SU-DHL-6 (cell line): Measurements from ENCODE around the gene AGBL3.

Experiments
- H2AFZ ChIP-seq: fragments of 200-600 bp; sonication (generic); 2 replicates; pipeline ENCODE4 v1.6.1; 2014; ENCODE audit warnings: low read depth, mild to moderate bottlenecking, moderate library complexity, mixed read lengths, antibody characterized with exemption, low read length; ENCODE audit not compliant: severe bottlenecking
- H3F3A ChIP-seq: fragments of 200-600 bp; shearing (Covaris generic); 2 replicates; pipeline ENCODE4 v1.6.0; 2016; ENCODE audit warnings: antibody characterized with exemption, mild to moderate bottlenecking; ENCODE audit not compliant: insufficient read depth
- H3K27ac ChIP-seq: fragments of 200-600 bp; sonication (generic); 2 replicates; pipeline ENCODE4 v1.5.1; 2016; ENCODE audit warnings: low read depth, mild to moderate bottlenecking, low read length, moderate library complexity, mixed read lengths
- H3K27me3 ChIP-seq: fragments of 200-600 bp; sonication (generic), shearing (Covaris generic); 2 replicates; pipeline ENCODE4 v1.6.0; 2014; ENCODE audit warnings: mild to moderate bottlenecking, low read length
- H3K36me3 ChIP-seq: fragments of 200-600 bp; sonication (generic); 2 replicates; pipeline ENCODE4 v1.6.1; 2014; ENCODE audit warnings: mild to moderate bottlenecking, low read length, mixed read lengths
- H3K4me2 ChIP-seq: fragments of 300-600, 200-600 bp; shearing (Covaris generic), sonication (generic); 2 replicates; pipeline ENCODE4 v1.6.0; 2014; ENCODE audit warnings: low read length, low read depth, mild to moderate bottlenecking; ENCODE audit not compliant: poor library complexity, severe bottlenecking
- H3K4me3 ChIP-seq: fragments of 200-600 bp; sonication (generic); 2 replicates; pipeline ENCODE4 v1.5.1; 2014; ENCODE audit warnings: antibody characterized with exemption, low read length, mild to moderate bottlenecking, mixed read lengths; ENCODE audit not compliant: insufficient read depth, poor library complexity, severe bottlenecking
- H3K79me2 ChIP-seq: fragments of 200-600 bp; sonication (generic); 2 replicates; pipeline ENCODE4 v1.6.1; 2014; ENCODE audit warnings: mild to moderate bottlenecking, low read length, moderate library complexity; ENCODE audit not compliant: insufficient read depth
- H3K9ac ChIP-seq: fragments of 200-600 bp; sonication (generic); 2 replicates; pipeline ENCODE4 v1.7.0; 2014; ENCODE audit warnings: mild to moderate bottlenecking, low read length
- H3K9me2 ChIP-seq: fragments of 200-600 bp; sonication (generic); replicated peaks from 2 replicates; pipeline ENCODE4 v1.6.1; 2014; ENCODE audit warnings: low read length; ENCODE audit not compliant: insufficient read depth
- H3K9me3 ChIP-seq: fragments of 200-600 bp; sonication (generic); 2 replicates; pipeline ENCODE4 v1.6.1; 2014; ENCODE audit warnings: low read length, mixed read lengths; ENCODE audit not compliant: insufficient read depth
- H4K20me1 ChIP-seq: fragments of 200-600 bp; sonication (generic); 2 replicates; pipeline ENCODE4 v1.6.1; 2014; ENCODE audit warnings: low read depth, mild to moderate bottlenecking, antibody characterized with exemption, low read length, moderate library complexity, mixed read lengths
- EZH2phosphoT487 ChIP-seq: fragments of 200-600 bp; sonication (generic), shearing (Covaris generic); conservative IDR thresholded peaks from 2 replicates; pipeline ENCODE4 v1.6.1; 2018; ENCODE audit warnings: mild to moderate bottlenecking, antibody characterized with exemption, low read length, moderate library complexity, mixed read lengths
- TF ChIP-seq, protein P1 (sequence below): fragments of 200-600 bp; sonication (generic); IDR thresholded peaks from one replicate; pipeline ENCODE4 v1.5.1; 2017; ENCODE audit warnings: antibody characterized with exemption, mild to moderate bottlenecking, low read length, moderate library complexity; ENCODE audit not compliant: insufficient read depth, poor library complexity, severe bottlenecking

AGBL3 gene

DNA sequence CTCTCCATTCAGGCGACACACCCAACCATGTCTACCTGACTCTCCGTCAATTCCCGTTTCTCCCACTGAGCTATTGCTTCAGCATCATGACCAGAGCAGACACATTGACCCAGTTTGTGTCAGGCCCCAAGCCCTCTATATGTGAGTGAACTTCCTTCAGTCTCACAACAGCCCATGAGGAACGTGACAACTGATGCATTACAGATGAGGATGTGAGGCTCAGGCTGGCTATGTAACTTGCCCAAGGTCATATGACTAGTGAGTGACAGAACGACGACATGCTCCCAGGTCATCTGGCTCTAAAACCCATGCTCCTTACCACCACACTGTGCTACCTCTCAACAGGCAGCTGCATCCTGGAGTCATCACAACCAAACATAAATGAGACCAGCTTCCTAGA is 165.2 kb downstream of the AGBL3 start:
- H3K36me3 ChIP-seq: no peaks in the 10 kb centered on the region
- no peak overlapping the region for H3K4me3 ChIP-seq
- H3K9me3 ChIP-seq: no peaks in the 10 kb centered on the region
- no peaks in the 10 kb centered on the region for H3F3A ChIP-seq
- H2AFZ ChIP-seq: no peak overlapping the region
- H3K9ac ChIP-seq: no peak overlapping the region
- no peak for TF ChIP-seq EZH2phosphoT487
- TF ChIP-seq, protein P1, sequence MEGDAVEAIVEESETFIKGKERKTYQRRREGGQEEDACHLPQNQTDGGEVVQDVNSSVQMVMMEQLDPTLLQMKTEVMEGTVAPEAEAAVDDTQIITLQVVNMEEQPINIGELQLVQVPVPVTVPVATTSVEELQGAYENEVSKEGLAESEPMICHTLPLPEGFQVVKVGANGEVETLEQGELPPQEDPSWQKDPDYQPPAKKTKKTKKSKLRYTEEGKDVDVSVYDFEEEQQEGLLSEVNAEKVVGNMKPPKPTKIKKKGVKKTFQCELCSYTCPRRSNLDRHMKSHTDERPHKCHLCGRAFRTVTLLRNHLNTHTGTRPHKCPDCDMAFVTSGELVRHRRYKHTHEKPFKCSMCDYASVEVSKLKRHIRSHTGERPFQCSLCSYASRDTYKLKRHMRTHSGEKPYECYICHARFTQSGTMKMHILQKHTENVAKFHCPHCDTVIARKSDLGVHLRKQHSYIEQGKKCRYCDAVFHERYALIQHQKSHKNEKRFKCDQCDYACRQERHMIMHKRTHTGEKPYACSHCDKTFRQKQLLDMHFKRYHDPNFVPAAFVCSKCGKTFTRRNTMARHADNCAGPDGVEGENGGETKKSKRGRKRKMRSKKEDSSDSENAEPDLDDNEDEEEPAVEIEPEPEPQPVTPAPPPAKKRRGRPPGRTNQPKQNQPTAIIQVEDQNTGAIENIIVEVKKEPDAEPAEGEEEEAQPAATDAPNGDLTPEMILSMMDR: no peak
- no peaks in the 10 kb centered on the region for H3K27me3 ChIP-seq
- no peak overlapping the region for H3K4me2 ChIP-seq
- no peaks in the 10 kb centered on the region for H3K9me2 ChIP-seq
- no peaks in the 10 kb centered on the region for H3K79me2 ChIP-seq
- no peak overlapping the region for H3K27ac ChIP-seq
- H4K20me1 ChIP-seq: no peaks in the 10 kb centered on the region

GRCh38 chr7:135152442-135152841 is 166.1 kb downstream of the AGBL3 start:
- no peaks in the 10 kb centered on the region for H3F3A ChIP-seq
- H3K36me3 ChIP-seq: no peaks in the 10 kb centered on the region
- TF ChIP-seq, protein P1: no peak
- no peak for TF ChIP-seq EZH2phosphoT487
- H3K27ac ChIP-seq: no peak overlapping the region
- H4K20me1 ChIP-seq: no peaks in the 10 kb centered on the region
- H3K4me3 ChIP-seq: no peak overlapping the region
- H3K9ac ChIP-seq: no peak overlapping the region
- H2AFZ ChIP-seq: no peak overlapping the region
- H3K9me2 ChIP-seq: no peaks in the 10 kb centered on the region
- H3K79me2 ChIP-seq: no peaks in the 10 kb centered on the region
- H3K9me3 ChIP-seq: no peaks in the 10 kb centered on the region; the same call in 1 of the 2 replicates
- no peaks in the 10 kb centered on the region for H3K27me3 ChIP-seq
- H3K4me2 ChIP-seq: no peak overlapping the region

- Histone ChIP-seq H3K4me3 (no peak overlapping the region), H3K27me3 (no peaks in the 10 kb centered on the region), H3K4me2 (no peak overlapping the region), H3F3A (no peaks in the 10 kb centered on the region), H4K20me1 (no peaks in the 10 kb centered on the region), H3K79me2 (no peaks in the 10 kb centered on the region), H3K27ac (no peak overlapping the region), H3K9ac (no peak overlapping the region), H3K36me3 (no peaks in the 10 kb centered on the region), H2AFZ (no peak overlapping the region), H3K9me2 (no peaks in the 10 kb centered on the region), H3K9me3 (no peaks in the 10 kb centered on the region; the same call in 1 of the 2 replicates)
- TF ChIP-seq EZH2phosphoT487: no peak
- TF ChIP-seq, protein P1: no peak
These were observed 168.4 kb downstream of the AGBL3 start for GRCh38 chr7:135154734-135155133.

- H3K79me2 ChIP-seq: no peaks in the 10 kb centered on the region
These were observed 170.0 kb downstream of the AGBL3 start for GRCh38 chr7:135156290-135156689.

More at GRCh38 chr7:135156290-135156689, 170.0 kb downstream of the AGBL3 start:
- Histone ChIP-seq H3K9me3 (no peaks in the 10 kb centered on the region; the same call in 1 of the 2 replicates), H3K9ac (no peak overlapping the region), H3K9me2 (no peaks in the 10 kb centered on the region), H3F3A (no peaks in the 10 kb centered on the region), H3K4me2 (no peak overlapping the region), H3K4me3 (no peak overlapping the region), H2AFZ (no peak overlapping the region), H4K20me1 (no peaks in the 10 kb centered on the region), H3K27ac (no peak overlapping the region), H3K27me3 (no peaks in the 10 kb centered on the region), H3K36me3 (no peaks in the 10 kb centered on the region)
- no peak for TF ChIP-seq EZH2phosphoT487
- TF ChIP-seq, protein P1: no peak
